ENCODE results near the gene MS4A6A.

GRCh38 chr11:60214386-60214785 lies 31.5 kb upstream of the MS4A6A start:
- TF ChIP-seq CTCF (conservative IDR thresholded peaks at IDR 0.05 in 1 of 2, IDR thresholded peaks at IDR 0.05 in 1 of 2; ENCODE audit: extremely low read depth in 1 of 2, insufficient read depth in 1 of 2, low read depth in 1 of 2, low read length in 2 of 2) (no peak), EZH2 (IDR thresholded peaks at IDR 0.05; ENCODE audit: borderline replicate concordance, low read length) (no peak)

All from mammary epithelial cell (primary cell).